ENCODE data around the gene DENR.
"Not testable (repeated sequence)": the region's sequence is repeated elsewhere in the genome, so short reads cannot be mapped to it uniquely, and the experiment has no call there.

DENR gene

DNA sequence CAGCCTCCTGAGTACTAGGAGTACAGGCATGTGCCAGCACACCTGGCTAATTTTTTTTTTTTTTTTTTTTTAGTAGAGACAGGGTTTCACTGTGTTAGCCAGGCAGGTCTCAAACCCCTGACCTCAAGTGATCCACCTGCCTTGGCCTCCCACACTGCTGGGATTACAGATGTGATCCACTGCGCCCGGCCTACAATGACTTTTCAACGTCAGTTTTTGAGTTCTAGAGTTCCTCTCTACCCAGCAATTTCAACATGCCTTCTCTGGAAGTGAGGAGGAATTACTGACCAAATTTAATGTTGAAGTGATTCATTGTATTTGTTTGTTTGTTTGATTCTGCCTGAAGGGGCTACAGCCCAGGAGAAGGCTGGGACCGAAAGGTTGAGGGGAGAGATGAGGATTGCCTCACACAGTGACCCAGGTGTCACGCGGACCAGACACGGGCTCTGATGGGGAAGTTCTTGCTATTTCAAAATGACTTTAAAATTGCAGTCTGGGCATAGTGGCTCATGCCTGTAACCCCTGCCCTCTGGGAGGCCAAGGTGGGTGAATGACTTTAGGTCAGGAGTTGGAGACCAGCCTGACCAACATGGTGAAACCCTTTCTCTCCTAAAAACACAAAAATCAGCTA, 8.6 kb upstream of the DENR start:
- DNase-seq: no peak

GRCh38 chr12:122747224-122748135, 5.1 kb upstream of the DENR start:
- DNase-seq: no peak

DNA sequence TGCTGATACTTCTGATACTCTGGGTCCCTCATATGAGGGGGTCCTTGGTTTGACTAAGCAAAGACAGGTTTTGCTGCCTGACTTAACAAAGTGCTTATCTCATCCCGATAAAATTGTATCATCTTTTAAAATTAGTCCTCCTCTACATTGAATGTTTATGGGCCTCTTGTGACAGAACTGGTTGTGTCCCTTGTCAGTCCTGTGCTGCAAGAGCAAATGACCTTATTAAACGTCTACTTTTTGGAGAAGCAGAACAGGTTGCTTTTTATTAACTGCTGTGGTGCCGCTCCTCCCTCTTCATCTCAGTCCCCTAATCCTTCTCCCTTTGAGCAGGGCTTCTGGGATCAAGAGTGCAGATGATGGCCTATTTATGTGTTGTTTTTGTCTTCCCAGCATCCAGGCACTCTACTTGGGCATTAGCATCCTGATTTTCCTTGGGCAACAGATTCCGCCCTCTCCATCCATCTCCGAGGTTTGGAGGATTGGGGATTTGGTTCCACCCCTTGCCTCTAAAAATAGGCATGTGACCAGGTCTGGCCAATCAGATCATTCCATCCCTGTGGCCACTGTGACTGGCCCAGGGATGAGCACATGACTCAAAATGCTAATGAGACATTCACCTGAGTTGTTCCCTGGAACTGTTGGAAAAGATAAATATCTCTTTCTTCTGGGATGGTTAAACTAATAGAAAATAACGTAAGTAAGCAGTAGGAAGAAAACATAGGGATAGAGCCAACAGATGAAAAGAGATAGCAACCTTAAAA, 2.9 kb upstream of the DENR start:
- no peak for DNase-seq

- DNase-seq: not testable (repeated sequence)
Observed at GRCh38 chr12:122750781-122751515, 1.7 kb upstream of the DENR start.

- no peak for DNase-seq
Observed at GRCh38 chr12:122753319-122753650, 661 bp downstream of the DENR start.

- no peak for DNase-seq
Observed at GRCh38 chr12:122754790-122755189, 2.2 kb downstream of the DENR start.

DNA sequence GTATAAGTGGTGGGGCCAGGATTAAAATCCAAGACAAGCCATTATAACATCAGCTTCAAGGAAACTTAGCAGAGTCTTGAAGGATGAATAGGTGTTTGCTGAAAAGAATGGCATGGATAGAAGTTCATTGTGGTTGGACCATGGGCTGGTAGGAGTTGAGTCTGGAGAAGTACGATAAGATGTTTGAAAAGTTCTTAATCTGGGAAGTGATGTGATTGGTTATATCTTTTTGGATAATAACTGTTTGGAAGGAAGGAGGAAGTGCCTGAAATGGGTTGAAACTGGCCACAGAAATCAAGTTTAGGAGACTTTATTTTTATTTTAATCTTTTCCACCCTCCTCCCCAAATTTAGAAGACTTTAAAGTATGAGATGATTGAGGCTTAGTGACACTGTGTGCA, 4.9 kb downstream of the DENR start:
- DNase-seq: no peak

- DNase-seq: no peak
Observed at GRCh38 chr12:122785503-122785902, 32.9 kb downstream of the DENR start.

- no peak for DNase-seq
Observed at GRCh38 chr12:122788387-122788786, 35.8 kb downstream of the DENR start.

DNA sequence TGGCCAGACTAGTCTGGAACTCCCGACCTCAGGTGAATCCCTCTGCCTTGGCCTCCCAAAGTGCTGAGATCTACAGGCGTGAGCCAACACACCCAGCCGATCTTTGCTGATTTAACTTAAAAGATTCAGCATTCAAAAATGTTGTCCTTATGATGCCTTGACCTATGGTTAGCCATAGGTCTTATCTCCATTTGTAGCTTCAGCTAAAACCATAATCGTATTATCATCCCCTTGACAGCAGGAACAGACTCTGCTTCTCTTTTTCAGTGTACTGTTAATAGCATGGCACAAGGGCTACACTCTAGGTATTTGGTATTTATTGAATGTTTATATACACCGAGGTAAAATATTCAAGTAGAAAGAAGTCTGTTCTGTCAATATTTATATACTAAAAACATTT, 37.0 kb downstream of the DENR start:
- no peak for DNase-seq

DNA sequence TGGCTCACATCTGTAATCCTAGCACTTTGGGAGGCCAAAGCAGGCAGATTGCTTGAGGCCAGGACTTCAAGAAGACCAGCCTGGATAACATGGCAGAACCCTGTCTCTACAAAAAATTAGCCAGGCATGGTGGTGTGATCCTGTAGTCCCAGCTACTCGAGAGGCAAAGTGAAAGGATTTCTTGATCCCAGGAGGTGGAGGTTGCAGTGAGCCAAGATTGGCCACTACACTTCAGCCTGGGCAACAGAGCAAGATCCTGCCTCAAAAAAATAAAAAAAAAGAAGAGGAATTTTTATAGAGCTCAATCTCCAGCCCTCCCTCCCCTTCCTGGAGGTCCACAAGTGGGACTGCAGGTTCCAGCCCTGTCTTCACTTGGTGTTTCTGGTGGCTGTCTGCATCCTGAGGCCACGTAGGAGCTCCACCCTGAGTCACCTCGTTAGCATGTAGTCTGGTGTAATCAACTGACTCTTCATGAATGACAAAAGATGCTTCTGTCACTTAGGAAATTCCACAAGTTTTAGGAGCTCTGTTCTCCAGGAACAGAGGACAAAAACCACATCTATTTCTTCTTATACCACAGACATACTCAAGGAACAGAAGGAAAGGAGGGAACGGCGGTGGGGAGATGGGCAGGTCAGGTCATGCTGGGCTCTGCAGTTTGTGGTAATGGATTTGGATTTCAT, 37.9 kb downstream of the DENR start:
- DNase-seq: no peak

GRCh38 chr12:122793685-122794106, 41.1 kb downstream of the DENR start:
- no peak for DNase-seq

GRCh38 chr12:122795807-122796206, 43.2 kb downstream of the DENR start:
- no peak for DNase-seq

DNA sequence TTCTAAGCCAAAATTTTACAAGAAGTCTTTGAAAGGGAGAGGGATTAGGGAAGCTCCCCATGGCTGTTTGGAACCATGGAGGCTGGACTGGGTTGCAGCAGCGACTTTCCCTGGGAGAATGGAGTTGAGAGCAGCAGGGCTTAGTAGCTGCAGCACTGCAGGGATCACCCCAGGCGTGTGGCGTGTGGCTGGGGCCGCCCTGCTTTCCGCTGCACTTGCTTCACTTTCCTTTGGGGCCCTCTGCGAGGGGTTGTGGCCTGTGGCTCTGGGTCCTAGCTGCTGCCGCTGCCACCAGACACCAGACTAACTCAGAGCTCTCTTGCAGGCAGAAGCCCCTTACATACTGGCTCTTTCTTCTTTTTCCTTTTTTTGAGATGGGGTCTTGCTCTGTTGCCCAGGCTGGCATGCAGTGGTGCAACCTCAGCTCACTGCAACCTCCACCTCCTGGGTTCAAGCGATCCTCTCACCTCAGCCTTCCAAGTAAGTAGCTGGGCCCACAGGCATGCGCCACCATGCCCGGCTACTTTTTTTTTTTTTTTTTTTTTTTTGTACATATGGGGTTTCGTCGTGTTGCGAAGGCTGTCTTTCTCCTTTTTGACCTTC, 47.1 kb downstream of the DENR start:
- no peak for DNase-seq

GRCh38 chr12:122803937-122804336, 51.3 kb downstream of the DENR start:
- DNase-seq: no peak

- DNase-seq: not testable (repeated sequence)
Observed at GRCh38 chr12:122804957-122805356, 52.3 kb downstream of the DENR start.

DNA sequence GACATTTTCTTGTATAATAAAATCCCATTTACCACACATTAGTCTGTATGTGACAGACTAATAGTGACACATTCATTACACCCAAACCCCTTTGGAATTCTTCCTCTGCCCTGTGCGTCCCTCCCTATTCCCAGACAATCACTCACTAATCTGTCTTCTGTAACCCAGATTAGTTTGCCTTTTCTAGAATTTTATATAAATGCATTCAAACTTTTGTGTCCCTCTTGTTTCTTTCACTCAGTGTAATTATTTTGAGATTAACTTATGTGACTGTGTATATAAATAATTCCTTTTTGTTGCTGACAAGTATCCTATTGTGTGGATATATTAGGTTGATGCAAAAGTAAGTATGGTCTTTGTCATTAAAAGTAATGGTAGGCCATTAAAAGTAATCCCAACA, 55.0 kb downstream of the DENR start:
- no peak for DNase-seq

- no peak for DNase-seq
Observed at GRCh38 chr12:122811777-122812176, 59.2 kb downstream of the DENR start.

- DNase-seq: no peak
Observed at GRCh38 chr12:122813310-122813713, 60.7 kb downstream of the DENR start.

GRCh38 chr12:122819209-122819785, 66.7 kb downstream of the DENR start:
- no peak for DNase-seq

- DNase-seq: no peak
Observed at GRCh38 chr12:122820138-122820537, 67.5 kb downstream of the DENR start.

Measured in activated CD8-positive, alpha-beta memory T cell treated with anti-CD3 and anti-CD28 coated beads, Interleukin-2, amount 50 U/mL, for 4 hours (primary cell).